Measurements from ENCODE around the gene POTEC.
"Not testable (repeated sequence)": the region's sequence is repeated elsewhere in the genome, so short reads cannot be mapped to it uniquely, and the experiment has no call there.

Gene POTEC

GRCh38 chr18:14488789-14489188 is 54.6 kb downstream of the POTEC start:
- not testable (repeated sequence) for H3K4me3 ChIP-seq (ENCODE audit: low read length in 2 of 2); H3K14ac ChIP-seq (ENCODE audit: low read length); H4K8ac ChIP-seq (ENCODE audit: low read depth, low read length); H3K18ac ChIP-seq (ENCODE audit: low read length); H2BK120ac ChIP-seq (ENCODE audit: low read depth, low read length); H3K23ac ChIP-seq (ENCODE audit: low read depth, low read length, poor library complexity); H3K4me2 ChIP-seq (ENCODE audit: insufficient read depth, low read length, poor library complexity, severe bottlenecking); H3K36me3 ChIP-seq (replicated peaks in 1 of 2; ENCODE audit: control insufficient read depth in 2 of 2, insufficient read depth in 2 of 2, low read length in 2 of 2); H2BK5ac ChIP-seq (ENCODE audit: low read length); H2AK5ac ChIP-seq (ENCODE audit: low read depth, low read length); H4K91ac ChIP-seq (ENCODE audit: low read depth, low read length, poor library complexity); H3K4me1 ChIP-seq (ENCODE audit: control insufficient read depth in 2 of 2, insufficient read depth in 1 of 2, low read depth in 1 of 2, low read length in 2 of 2); H3K79me1 ChIP-seq (ENCODE audit: low read depth, low read length); H3K27me3 ChIP-seq (ENCODE audit: control insufficient read depth in 3 of 3, insufficient read depth in 3 of 3, low read depth in 1 of 3, low read length in 3 of 3); H2BK15ac ChIP-seq (ENCODE audit: low read length); H3K4ac ChIP-seq (ENCODE audit: low read length); H3K9ac ChIP-seq (ENCODE audit: low read depth, low read length, poor library complexity); H2AFZ ChIP-seq (ENCODE audit: low read length); H2BK12ac ChIP-seq (ENCODE audit: low read length); H3K27ac ChIP-seq (replicated peaks; ENCODE audit: low read length); H3K9me3 ChIP-seq (replicated peaks in 1 of 2; ENCODE audit: control insufficient read depth in 2 of 2, insufficient read depth in 1 of 2, low read depth in 1 of 2, low read length in 2 of 2); DNase-seq (ENCODE audit: low spot score)
- WGBS, 2 donors (ENCODE audit: extremely low coverage in 2 of 2, insufficient read length in 2 of 2, insufficient replicate concordance in 1 of 2) = no CpG with 5 or more reads among the region's 17 CpGs

- not testable (repeated sequence) for H3K27me3 ChIP-seq (ENCODE audit: control insufficient read depth in 3 of 3, insufficient read depth in 3 of 3, low read depth in 1 of 3, low read length in 3 of 3); H2BK5ac ChIP-seq (ENCODE audit: low read length); H2BK15ac ChIP-seq (ENCODE audit: low read length); H4K91ac ChIP-seq (ENCODE audit: low read depth, low read length, poor library complexity); H3K18ac ChIP-seq (ENCODE audit: low read length); H4K8ac ChIP-seq (ENCODE audit: low read depth, low read length); H3K79me1 ChIP-seq (ENCODE audit: low read depth, low read length); DNase-seq (ENCODE audit: low spot score); H3K23ac ChIP-seq (ENCODE audit: low read depth, low read length, poor library complexity); H2AK5ac ChIP-seq (ENCODE audit: low read depth, low read length); H3K27ac ChIP-seq (replicated peaks; ENCODE audit: low read length); H2AFZ ChIP-seq (ENCODE audit: low read length); H2BK12ac ChIP-seq (ENCODE audit: low read length); H2BK120ac ChIP-seq (ENCODE audit: low read depth, low read length); H3K4me3 ChIP-seq (ENCODE audit: low read length in 2 of 2); H3K4me1 ChIP-seq (ENCODE audit: control insufficient read depth in 2 of 2, insufficient read depth in 1 of 2, low read depth in 1 of 2, low read length in 2 of 2); H3K4ac ChIP-seq (ENCODE audit: low read length); H3K9me3 ChIP-seq (replicated peaks in 1 of 2; ENCODE audit: control insufficient read depth in 2 of 2, insufficient read depth in 1 of 2, low read depth in 1 of 2, low read length in 2 of 2); H3K36me3 ChIP-seq (replicated peaks in 1 of 2; ENCODE audit: control insufficient read depth in 2 of 2, insufficient read depth in 2 of 2, low read length in 2 of 2); H3K9ac ChIP-seq (ENCODE audit: low read depth, low read length, poor library complexity); H3K14ac ChIP-seq (ENCODE audit: low read length); H3K4me2 ChIP-seq (ENCODE audit: insufficient read depth, low read length, poor library complexity, severe bottlenecking)
- no CpG with 5 or more reads among the region's 42 CpGs for WGBS, 2 donors (ENCODE audit: extremely low coverage in 2 of 2, insufficient read length in 2 of 2, insufficient replicate concordance in 1 of 2)
These were observed 56.3 kb downstream of the POTEC start for GRCh38 chr18:14486926-14487580.

GRCh38 chr18:14479076-14479475 is 64.3 kb downstream of the POTEC start:
- H3K4me1 ChIP-seq (ENCODE audit: control insufficient read depth in 2 of 2, insufficient read depth in 1 of 2, low read depth in 1 of 2, low read length in 2 of 2); H3K4ac ChIP-seq (ENCODE audit: low read length); H3K27me3 ChIP-seq (ENCODE audit: control insufficient read depth in 3 of 3, insufficient read depth in 3 of 3, low read depth in 1 of 3, low read length in 3 of 3); H3K9ac ChIP-seq (ENCODE audit: low read depth, low read length, poor library complexity); H2BK120ac ChIP-seq (ENCODE audit: low read depth, low read length); H2BK15ac ChIP-seq (ENCODE audit: low read length); H4K91ac ChIP-seq (ENCODE audit: low read depth, low read length, poor library complexity); H3K23ac ChIP-seq (ENCODE audit: low read depth, low read length, poor library complexity); H2BK5ac ChIP-seq (ENCODE audit: low read length); H2AFZ ChIP-seq (ENCODE audit: low read length); H3K14ac ChIP-seq (ENCODE audit: low read length); H3K9me3 ChIP-seq (replicated peaks in 1 of 2; ENCODE audit: control insufficient read depth in 2 of 2, insufficient read depth in 1 of 2, low read depth in 1 of 2, low read length in 2 of 2); H3K18ac ChIP-seq (ENCODE audit: low read length); H3K4me3 ChIP-seq (ENCODE audit: low read length in 2 of 2); H3K27ac ChIP-seq (replicated peaks; ENCODE audit: low read length); DNase-seq (ENCODE audit: low spot score); H3K36me3 ChIP-seq (replicated peaks in 1 of 2; ENCODE audit: control insufficient read depth in 2 of 2, insufficient read depth in 2 of 2, low read length in 2 of 2); H2BK12ac ChIP-seq (ENCODE audit: low read length); H3K4me2 ChIP-seq (ENCODE audit: insufficient read depth, low read length, poor library complexity, severe bottlenecking); H3K79me1 ChIP-seq (ENCODE audit: low read depth, low read length); H2AK5ac ChIP-seq (ENCODE audit: low read depth, low read length); H4K8ac ChIP-seq (ENCODE audit: low read depth, low read length): not testable (repeated sequence)
- WGBS, 2 donors (ENCODE audit: extremely low coverage in 2 of 2, insufficient read length in 2 of 2, insufficient replicate concordance in 1 of 2) = no CpG with 5 or more reads among the region's 18 CpGs

- H2BK15ac ChIP-seq (ENCODE audit: low read length); H3K18ac ChIP-seq (ENCODE audit: low read length); H2AFZ ChIP-seq (ENCODE audit: low read length); H3K27ac ChIP-seq (replicated peaks; ENCODE audit: low read length); H3K36me3 ChIP-seq (replicated peaks in 1 of 2; ENCODE audit: control insufficient read depth in 2 of 2, insufficient read depth in 2 of 2, low read length in 2 of 2); H3K4me2 ChIP-seq (ENCODE audit: insufficient read depth, low read length, poor library complexity, severe bottlenecking); DNase-seq (ENCODE audit: low spot score); H2AK5ac ChIP-seq (ENCODE audit: low read depth, low read length); H3K9ac ChIP-seq (ENCODE audit: low read depth, low read length, poor library complexity); H3K23ac ChIP-seq (ENCODE audit: low read depth, low read length, poor library complexity); H3K14ac ChIP-seq (ENCODE audit: low read length); H3K4me3 ChIP-seq (ENCODE audit: low read length in 2 of 2); H3K9me3 ChIP-seq (replicated peaks in 1 of 2; ENCODE audit: control insufficient read depth in 2 of 2, insufficient read depth in 1 of 2, low read depth in 1 of 2, low read length in 2 of 2); H4K8ac ChIP-seq (ENCODE audit: low read depth, low read length); H2BK5ac ChIP-seq (ENCODE audit: low read length); H3K79me1 ChIP-seq (ENCODE audit: low read depth, low read length); H4K91ac ChIP-seq (ENCODE audit: low read depth, low read length, poor library complexity); H2BK120ac ChIP-seq (ENCODE audit: low read depth, low read length); H3K4ac ChIP-seq (ENCODE audit: low read length); H3K27me3 ChIP-seq (ENCODE audit: control insufficient read depth in 3 of 3, insufficient read depth in 3 of 3, low read depth in 1 of 3, low read length in 3 of 3); H2BK12ac ChIP-seq (ENCODE audit: low read length); H3K4me1 ChIP-seq (ENCODE audit: control insufficient read depth in 2 of 2, insufficient read depth in 1 of 2, low read depth in 1 of 2, low read length in 2 of 2): not testable (repeated sequence)
- no CpG with 5 or more reads among the region's 15 CpGs for WGBS, 2 donors (ENCODE audit: extremely low coverage in 2 of 2, insufficient read length in 2 of 2, insufficient replicate concordance in 1 of 2)
These were observed 67.9 kb downstream of the POTEC start for GRCh38 chr18:14475520-14475919.

Data from neuronal stem cell (in vitro differentiated cells).